CD4-positive, alpha-beta T cell treated with Interleukin-15 for 4 hours (primary cell): ENCODE results near the gene IQGAP2.
"Not testable (repeated sequence)": the region's sequence is repeated elsewhere in the genome, so short reads cannot be mapped to it uniquely, and the experiment has no call there.

Experiments
- DNase-seq: peaks from one replicate; pipeline ENCODE4 v3.0.0-alpha.2; 2020; ENCODE audit warnings: low spot score

Gene IQGAP2

DNA sequence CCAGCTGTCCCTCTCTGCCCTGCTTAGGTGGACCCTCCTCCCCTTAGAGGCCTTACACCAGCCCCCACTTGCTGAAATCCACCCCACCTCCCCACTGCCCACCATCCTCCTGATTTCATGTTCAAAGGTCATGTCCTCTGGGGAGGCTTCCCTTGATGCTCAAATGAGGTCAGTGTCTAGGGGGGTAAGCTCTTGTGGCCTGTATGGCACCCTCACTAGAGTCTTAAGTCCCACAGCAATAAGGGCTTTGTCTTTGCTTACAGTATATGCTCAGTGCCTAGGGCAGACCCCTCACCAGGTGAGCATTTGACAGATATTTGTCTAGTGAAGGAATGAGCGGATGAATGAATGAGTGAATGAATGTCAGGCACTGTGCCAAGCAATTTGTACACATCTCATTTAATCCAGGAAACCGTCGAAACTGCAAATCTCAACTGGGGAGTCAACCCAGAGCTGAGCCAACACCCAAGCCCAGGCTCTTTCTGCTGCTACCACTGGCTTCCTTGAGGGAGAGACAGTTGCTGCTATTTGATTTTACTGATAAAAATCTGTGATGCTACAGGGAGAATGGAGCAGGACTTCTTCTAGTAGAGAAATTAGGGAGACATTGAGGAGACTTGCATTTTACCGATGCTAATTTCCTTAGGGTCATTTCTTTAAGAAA, 101.9 kb downstream of the IQGAP2 start:
- no peak for DNase-seq

DNA sequence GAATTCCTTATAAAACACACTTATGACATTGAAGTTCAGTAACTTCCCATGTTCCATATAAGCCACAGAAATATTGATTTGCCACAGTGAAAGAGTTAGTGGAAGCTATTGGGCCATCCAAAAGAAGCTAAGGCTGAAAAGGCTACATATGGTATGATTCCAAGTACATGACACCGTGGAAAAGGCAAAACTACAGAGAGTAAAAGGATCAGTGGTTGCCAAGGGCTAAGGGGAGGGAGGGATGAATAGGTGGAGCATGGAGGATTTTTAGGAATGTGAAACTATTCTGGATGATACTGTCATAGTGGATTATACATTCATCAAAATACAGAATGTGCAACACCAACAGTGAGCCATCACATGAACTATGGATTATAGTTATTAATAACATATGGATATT, 110.4 kb downstream of the IQGAP2 start:
- DNase-seq = no peak

DNA sequence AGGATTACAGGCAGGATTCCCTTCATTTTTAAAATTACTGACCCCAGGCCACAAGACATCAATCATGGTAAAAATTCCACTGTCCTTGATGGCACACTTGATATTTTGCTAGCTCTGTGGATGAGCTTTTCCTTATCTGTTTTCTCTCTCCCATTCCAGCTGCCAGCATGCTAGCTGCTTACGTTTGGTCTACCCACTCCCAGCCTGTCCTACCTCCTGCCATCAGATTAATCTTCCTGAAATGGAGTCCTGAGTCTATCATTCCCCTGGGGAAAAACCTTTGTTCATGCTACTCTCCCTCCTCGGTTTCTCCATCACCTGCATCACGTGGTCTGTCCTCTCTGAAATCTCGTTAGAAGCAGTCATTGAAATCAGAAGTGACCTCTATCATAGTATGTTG, 111.2 kb downstream of the IQGAP2 start:
- DNase-seq = no peak

DNA sequence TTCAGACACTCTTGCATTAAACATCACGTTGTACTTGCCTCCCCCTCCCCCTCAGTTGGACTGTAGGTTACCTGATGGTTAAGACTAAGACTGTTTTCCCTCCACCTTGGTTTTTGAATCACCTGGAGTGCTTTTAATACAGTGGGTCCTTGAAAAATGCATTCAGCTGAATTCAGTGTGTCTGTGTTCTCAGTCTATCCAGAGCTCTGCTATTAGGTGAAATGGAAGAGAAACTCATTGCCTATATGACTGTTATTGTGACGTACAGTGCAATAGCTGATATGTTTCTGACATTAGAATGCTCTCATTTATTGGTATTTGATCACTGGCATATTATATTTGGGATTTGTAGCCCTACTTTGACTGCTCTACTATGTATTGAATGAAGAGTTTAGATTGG, 111.6 kb downstream of the IQGAP2 start:
- no peak for DNase-seq

DNA sequence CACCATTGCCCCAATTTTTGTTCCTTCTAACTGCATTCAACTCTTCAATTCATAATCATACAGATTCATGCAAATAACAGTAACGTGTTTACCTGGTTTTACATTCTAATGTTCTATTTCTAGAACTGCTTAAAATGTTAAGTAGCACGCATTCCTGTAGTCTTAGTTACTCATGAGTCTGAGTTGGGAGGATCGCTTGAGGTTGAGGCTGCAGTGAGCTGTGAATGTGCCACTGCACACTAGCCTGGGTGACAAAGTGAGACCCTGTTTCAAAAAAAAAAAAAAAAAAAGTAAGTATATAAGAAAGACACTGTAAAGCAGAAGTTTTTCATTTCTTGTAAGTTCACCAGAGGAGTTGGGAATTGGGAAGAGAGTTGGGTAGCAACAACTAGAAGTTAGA, 114.2 kb downstream of the IQGAP2 start:
- no peak for DNase-seq

DNA sequence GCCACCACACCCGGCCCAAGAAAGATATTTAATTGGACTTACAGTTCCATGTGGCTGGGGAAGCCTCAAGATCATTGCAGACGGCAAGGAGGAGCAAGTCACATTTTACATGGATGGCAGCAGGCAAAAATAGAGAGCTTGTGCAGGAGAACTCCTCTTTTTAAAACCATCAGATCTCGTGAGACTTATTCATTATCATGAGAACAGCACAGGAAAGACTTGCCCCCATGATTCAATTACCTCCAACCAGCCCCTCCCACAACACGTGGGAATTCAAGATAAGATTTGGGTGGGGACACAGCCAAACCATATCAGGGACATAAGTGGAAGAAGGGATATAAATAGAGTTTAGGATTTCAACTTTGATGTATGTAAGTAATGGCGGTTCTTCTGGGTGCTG, 115.2 kb downstream of the IQGAP2 start:
- DNase-seq = not testable (repeated sequence)

DNA sequence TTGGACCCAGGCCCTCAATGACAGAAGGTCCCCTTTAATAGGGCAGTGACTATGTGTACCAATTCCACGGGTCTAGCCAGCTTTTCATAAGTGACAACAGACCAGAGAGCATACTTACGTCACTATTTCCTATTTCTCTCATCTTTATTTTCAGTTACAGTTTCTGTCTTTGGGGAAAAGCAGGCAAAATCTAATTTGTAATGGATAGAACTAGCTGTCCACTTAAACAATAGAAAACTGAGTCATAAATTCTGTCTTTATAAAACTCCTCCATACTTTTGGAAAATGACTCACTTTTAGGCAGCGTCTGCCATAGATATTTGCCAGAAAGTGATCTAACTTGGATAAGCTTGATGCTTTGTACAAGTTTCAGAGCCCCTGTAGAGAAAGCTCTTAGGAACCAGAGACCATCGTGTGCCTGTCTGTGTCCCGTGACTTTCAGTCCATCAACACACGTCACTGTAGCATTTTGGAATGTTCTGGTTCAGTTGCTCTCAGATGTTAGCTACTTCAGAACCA, 118.2 kb downstream of the IQGAP2 start:
- no peak for DNase-seq

DNA sequence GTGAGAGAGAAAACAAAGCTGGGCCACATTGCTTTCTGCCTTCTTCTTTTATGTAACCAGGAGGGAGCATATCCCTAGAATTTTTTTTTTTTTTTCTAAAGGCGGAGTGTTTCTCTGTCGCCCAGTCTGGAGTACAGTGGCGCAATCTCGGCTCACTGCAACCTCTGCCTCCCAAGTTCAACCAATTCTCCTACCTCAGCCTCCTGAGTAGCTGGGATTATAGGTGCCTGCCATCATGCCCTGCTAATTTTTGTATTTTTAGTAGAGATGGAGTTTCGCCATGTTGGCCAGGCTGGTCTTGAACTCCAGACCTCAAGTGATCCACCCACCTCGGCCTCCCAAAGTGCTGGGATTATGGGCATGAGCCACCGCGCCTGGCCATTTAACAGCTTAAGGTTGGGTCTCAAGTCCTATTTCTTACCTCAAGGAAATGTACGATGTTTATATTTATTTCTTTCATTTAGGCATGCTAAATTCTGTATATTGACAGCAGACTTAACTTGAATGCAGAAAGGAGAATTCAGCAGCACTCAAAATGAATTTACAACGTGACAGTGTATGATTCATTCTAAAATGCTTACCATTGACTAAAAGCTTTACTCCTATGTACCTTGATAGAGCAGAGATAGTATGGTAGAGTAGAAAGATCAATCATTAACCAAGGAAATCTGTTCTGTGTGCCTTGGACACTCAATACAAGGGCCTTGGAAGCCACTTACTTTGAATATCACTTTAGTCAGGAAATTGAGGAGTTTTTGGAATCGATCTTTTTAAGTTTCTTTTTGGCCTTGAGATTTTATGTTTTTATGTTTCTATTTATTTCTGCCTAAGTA, 119.2 kb downstream of the IQGAP2 start:
- DNase-seq = no peak

DNA sequence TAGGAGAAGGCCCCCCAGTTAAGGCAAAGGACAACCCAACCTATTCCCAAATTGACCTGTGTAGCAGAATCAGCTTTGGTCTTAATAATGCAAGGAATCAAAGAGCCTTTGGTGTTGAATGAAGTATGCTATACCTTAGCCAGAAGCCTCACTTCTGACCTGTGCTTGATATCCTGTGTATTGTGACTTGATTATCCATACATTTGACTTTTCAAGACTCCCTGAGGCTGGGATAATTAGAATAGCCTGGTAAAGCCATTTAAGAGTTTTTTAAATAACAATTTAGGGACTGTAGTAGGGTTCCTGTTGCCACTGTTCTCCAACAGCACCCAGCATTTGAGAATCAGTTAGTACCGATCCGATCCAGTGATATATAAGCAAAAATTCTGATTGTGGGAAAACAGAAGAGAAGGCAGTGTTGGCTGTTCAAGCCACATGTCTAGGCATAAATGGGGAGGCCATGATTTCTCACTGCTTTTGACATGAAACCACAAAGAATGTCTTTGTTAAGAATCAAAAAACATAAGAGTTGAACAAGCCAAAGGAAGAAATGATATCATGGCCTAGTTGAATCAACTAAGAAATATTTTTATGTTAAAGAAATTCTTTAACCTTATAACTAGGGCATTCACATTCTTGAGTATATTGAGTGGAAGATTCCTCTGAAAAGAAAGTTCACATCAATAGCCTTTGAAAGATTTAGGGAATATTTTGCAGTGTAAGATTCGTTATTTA, 121.2 kb downstream of the IQGAP2 start:
- no peak for DNase-seq

DNA sequence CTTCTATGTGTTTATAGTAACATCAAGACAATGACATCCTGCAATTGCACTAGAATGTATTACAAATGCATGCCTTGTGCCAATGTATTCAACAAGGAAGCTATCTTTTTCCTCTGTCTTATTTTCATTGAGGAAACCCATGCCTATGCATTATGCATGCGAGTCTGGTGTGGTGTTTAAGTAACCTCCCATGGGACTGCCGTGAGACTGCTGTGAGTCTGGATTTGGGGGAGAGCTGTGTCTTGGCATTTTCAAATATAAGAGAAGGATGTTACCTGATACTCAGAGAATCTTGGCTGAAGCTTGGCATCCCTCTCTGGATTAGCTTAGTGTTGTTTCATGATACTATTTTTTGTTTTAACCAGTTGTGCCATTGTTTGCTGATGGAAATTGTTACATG, 121.8 kb downstream of the IQGAP2 start:
- DNase-seq = no peak

DNA sequence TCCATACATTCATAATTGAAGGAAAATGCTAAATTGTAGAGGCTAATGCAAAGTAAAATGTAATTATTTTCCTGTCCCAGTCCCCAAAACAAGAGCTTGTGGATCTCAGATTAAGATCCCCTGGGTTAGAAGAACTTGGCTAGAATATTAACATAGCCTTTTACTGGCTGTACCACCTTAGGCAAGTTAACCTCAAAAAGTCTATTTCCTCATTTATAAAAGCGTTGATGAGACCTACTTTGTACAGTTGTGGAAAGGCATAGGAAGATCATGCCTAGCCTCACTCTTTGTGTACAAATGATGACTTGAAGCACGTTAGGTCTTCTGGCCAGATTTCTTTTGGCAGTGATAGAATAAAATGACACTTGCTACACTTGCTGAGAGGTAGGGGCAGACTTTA, 122.9 kb downstream of the IQGAP2 start:
- no peak for DNase-seq

DNA sequence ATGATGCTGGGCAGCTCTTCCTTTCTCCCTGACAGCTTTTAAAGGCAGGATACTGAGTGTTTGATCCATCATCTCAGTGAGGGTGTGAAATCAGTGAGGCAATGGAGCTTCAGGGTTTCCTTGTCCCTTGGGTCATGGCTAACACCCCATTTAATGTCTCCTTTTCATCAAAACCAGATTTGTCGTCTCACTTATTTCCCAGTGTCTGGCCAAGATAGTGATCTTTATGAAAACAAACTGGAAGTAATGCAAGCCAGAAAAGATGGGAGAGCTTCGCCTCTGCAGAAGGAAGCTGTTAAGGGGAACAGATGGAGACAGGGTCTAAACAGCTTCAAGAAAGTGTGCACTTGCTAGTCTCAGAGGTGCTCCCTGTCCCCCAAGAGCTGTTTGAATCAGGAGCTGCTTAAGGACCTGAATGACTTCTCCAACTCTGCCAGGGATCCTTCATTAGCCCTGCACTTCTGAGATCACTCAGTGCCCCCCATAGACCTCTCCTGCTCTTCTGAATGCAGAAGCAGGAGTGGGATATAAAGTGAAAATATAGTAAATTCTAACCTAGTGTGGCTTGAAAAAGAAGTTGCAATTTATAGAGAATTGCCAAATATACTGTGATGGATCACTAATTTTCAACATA, 124.0 kb downstream of the IQGAP2 start:
- DNase-seq = no peak

DNA sequence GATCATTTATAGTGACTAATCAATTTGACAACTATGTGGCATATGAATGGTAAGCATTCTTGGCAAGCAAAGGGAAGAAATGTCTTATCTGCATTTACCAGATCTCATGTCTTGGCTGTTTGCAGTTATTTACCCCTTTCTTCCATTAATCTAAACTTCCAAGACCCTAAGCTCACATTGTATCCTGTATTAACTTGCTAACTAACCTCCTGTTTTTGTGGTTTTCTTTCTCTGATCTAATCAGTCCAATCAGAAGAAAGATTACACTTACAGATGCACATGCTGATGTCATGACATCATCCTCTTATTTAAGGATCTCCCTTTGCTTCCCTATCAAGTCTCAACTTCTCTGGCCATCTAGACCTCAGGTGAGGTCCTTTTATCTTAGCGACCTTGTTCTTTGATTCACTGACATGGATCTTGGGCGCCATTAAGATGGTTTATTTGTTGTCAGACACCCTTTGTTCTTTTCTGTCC, 124.6 kb downstream of the IQGAP2 start:
- no peak for DNase-seq

DNA sequence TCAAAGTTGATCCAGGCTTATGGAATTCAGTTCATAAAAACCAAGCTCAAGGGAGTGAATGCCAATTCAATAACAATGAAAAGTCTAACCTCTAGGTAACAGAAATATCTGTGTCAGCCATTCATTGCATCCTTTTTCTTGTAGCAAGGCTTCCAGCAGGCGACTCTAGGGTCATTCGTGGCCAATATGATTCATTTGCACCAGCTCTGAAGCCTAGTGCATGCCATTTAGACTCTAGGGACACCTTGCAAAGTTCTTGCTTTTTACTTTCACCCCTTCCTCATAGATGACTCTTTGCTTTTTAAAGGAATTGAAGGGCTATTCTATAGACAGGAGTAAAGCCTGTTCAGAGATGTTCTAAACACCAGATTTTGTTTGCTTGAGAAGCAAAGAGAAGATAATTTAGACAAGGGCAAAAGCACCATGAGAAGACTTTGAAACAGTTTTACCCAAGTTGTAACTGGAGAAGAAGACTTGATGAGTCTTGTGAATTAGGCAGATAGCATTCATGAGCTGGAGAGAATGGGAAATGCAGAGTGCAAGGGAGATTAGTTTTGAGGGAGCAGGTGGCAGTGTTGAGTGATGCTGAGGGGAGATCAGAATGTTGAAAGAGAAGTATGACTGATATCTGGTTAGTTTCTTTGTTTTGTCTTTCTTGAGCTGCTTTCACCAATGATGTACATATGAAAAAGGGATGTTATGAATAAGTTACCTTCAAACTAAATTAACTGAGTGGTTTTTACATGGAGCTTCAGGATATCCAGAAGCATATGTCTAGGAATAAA, 125.7 kb downstream of the IQGAP2 start:
- no peak for DNase-seq

DNA sequence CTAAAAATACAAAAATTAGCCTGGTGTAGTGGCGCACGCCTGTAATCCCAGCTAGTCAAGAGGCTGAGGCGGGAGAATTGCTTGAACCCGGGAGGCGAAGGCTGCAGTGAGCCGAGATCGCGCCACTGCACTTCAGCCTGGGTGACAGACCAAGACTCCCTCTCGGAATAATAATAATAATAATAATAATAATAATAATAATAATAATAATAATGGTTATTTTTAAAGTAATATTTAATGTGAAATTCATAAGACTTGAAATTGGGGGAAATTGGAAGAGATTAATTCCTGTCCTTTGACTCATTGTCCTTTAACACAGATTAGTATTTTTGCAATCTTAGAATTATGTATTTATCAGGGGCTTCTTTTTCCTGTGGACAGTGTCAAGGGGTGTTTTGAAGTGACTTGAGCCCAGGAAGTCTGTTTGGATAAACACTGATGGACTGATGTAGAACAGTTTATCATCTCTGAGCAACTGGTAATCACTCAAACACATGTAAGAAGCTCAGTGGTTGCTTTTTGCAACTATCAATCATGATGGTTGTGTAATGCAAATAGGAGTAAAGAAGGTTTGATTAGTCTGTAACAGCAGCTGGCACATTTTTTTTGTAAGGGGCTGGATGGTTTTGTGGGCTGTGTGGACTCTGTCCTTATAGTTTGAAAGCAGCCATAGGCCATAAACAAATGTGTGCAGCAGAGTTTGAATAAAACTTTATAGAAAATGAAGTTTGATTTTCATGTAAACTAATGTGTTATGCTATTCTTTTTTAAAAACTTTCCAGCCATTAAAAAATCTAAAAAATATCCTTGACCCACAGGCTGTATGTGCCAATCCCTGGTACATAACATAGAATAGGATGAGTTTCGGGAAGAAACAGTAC, 126.6 kb downstream of the IQGAP2 start:
- DNase-seq = no peak

DNA sequence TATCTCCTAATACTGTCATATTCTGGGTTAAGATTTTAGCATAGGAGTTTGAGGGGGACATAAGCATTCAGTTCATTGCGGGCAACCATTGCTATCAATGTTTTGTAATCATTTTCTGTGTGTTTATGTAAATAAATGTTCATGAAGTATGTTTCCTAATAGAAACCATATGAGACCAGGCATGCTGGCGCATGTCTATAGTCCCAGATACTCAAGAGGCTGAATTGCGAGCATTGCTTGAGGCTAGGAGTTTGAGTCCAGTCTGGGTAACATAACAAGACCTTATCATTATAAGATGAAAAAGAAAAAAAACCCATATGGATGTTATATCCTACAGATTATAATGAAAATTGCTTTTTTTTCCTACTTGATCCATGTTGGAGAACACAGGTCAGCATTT, 129.0 kb downstream of the IQGAP2 start:
- no peak for DNase-seq

DNA sequence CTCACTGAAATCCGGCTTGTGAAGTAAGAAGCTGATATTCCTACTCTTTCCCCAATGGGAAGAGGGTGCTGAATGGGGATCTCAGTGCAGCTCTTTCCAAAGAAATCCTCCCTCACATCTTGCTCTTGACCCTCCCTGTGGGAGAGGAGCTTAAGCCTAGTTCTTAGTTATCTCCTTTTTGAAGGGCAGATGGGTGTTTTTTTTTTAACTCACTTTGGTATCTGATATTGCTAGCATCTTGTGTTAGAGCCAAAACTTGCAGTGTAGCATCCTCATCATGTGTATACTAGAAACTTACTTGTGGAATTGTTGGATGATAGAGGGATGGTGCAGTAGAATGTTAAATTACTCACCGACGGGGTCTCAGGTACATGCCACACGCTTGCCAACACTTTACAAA, 129.9 kb downstream of the IQGAP2 start:
- no peak for DNase-seq

DNA sequence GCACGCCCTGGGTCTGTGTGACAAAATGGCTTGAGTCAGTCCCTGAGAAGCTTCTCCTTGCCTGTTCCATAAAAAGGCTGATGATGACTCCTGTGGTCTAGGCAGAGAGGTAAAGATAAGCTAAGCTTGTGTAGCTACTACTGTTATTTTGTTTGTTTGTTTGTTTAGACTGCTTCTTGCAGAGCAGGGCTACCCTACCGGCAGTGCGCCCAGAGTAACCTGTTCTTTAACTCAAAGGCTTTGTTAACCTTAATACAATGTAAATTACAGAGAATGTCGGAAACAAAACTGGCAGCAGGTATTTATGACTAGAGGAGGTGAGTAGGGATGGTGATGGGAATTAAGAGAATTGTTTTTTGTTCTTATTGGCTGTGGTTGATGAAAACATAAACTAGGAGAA, 132.5 kb downstream of the IQGAP2 start:
- DNase-seq = no peak

DNA sequence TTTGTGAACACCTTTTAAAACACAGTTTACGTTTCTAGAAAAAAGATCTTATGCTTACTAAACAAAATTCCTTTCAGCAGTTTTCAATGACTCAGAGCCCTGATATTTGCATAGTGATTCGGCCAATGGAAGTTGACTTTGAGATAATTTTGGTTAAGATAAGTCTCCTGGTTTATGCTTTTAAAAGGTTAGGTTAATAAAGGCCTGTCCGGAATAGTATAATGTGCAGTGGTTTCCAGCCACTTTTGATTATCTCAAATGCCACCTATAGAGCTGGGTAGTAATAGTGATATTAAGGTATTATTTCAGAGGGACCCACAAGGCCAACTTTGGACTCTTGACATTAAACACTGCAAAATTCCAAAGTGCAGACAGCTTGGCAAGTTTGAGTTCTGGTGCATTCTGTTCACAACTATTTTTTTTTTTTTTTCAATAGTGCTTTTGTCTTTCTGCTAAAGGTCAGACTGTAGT, 134.0 kb downstream of the IQGAP2 start:
- no peak for DNase-seq

DNA sequence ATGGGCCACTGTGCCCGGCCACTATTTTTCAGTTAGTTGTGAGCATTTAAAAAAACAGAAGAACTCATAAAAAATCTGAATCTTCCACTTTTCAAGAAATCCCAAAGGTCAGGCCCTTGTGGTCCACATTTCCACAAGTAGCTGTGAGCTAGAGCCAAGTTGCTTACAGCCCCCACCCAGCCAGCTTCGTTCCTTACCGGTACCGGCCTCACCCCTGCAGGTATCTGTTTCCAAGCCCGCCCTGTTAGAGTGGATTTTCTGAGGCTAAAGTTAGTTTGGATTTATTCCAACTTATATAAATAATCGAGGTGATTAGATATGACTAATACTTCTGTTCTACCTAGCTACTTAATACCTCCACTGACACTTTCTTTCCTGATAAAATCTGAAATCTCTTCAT, 139.2 kb downstream of the IQGAP2 start:
- no peak for DNase-seq
